IMR-90 (cell line): ENCODE measurements around the gene AGFG1. TPM values are rescaled to one million over a fixed set of nuclear protein-coding genes. Genes with fewer than 3 reads are reported as not detected.

Experiments
- ATAC-seq: fragments of 200-7000 bp; cut with Tn5 transposase; 2 replicates; pipeline ENCODE4 v1.9.1; 2020; ENCODE audit warnings: low read depth, mild to moderate bottlenecking, moderate library complexity
- BruUV-seq: library from RNA; stranded (reverse); fragments of 400-500 nt; replicated peaks from 2 replicates; lab custom pipeline; 2021; lab: Mats Ljungman, UMichigan
- CTCF ChIA-PET: fragments of 300-600 bp; formaldehyde crosslinking; extraction: SDS; loops from one replicate; lab custom pipeline; 2021; ENCODE audit warnings: antibody characterized with exemption; lab: Yijun Ruan, JAX
- POLR2A ChIA-PET: fragments of 300-600 bp; sonication (Branson Sonifier 250); formaldehyde crosslinking; loops from one replicate; lab custom pipeline; 2022; ENCODE audit warnings: antibody characterized with exemption; ENCODE audit not compliant: unreplicated experiment; lab: Charles Lee
- DNase-seq: peaks from one replicate; pipeline ENCODE4 v3.0.0; 2013
- H2AFZ ChIP-seq: replicated peaks from 2 replicates; pipeline ENCODE3; 2013; ENCODE audit warnings: low read length, mild to moderate bottlenecking; ENCODE audit not compliant: poor library complexity
- H2AK5ac ChIP-seq: 2 replicates; pipeline ENCODE4 v1.6.1; 2013; ENCODE audit warnings: low read depth, low read length, inconsistent platforms
- H2AK9ac ChIP-seq: replicated peaks from 2 replicates; pipeline ENCODE3; 2013; ENCODE audit warnings: mild to moderate bottlenecking, low read depth, low read length, moderate library complexity; ENCODE audit not compliant: poor library complexity
- H2BK120ac ChIP-seq: 2 replicates; pipeline ENCODE4 v1.6.1; 2013; ENCODE audit warnings: low read depth, low read length, inconsistent platforms
- H2BK15ac ChIP-seq: 3 replicates; pipeline ENCODE4 v1.6.1; 2013; ENCODE audit warnings: low read depth, low read length, inconsistent platforms
- H2BK20ac ChIP-seq: 2 replicates; pipeline ENCODE4 v1.6.1; 2013; ENCODE audit warnings: low read depth, mild to moderate bottlenecking, inconsistent platforms, low read length, moderate library complexity
- H2BK5ac ChIP-seq: 2 replicates; pipeline ENCODE4 v1.6.1; 2013; ENCODE audit warnings: mild to moderate bottlenecking, low read depth, low read length, inconsistent platforms; ENCODE audit not compliant: poor library complexity, severe bottlenecking
- H3K14ac ChIP-seq: replicated peaks from 2 replicates; pipeline ENCODE4 v1.6.1; 2013; ENCODE audit warnings: low read depth, low read length, inconsistent platforms
- H3K18ac ChIP-seq: 2 replicates; pipeline ENCODE4 v1.6.1; 2013; ENCODE audit warnings: low read depth, low read length, control low read depth
- H3K23ac ChIP-seq: 2 replicates; pipeline ENCODE4 v1.6.1; 2013; ENCODE audit warnings: low read depth, low read length, inconsistent platforms
- H3K27ac ChIP-seq: 2 replicates; pipeline ENCODE4 v1.5.1; 2013; ENCODE audit warnings: mild to moderate bottlenecking, control low read depth, low read length; ENCODE audit not compliant: insufficient read depth
- H3K27me3 ChIP-seq: 2 replicates; pipeline ENCODE4 v1.6.1; 2013; ENCODE audit warnings: low read length; ENCODE audit not compliant: control insufficient read depth, insufficient read depth
- H3K36me3 ChIP-seq: 2 replicates; pipeline ENCODE4 v1.6.1; 2013; ENCODE audit warnings: low read length, mixed read lengths; ENCODE audit not compliant: control insufficient read depth, insufficient read depth
- H3K4ac ChIP-seq: 2 replicates; pipeline ENCODE4 v1.6.1; 2013; ENCODE audit warnings: low read depth, low read length, inconsistent platforms
- H3K4me1 ChIP-seq: 2 replicates; pipeline ENCODE4 v1.6.1; 2013; ENCODE audit warnings: low read length, mixed read lengths; ENCODE audit not compliant: control insufficient read depth, insufficient read depth
- H3K4me2 ChIP-seq: 2 replicates; pipeline ENCODE4 v1.6.1; 2013; ENCODE audit warnings: low read depth, mild to moderate bottlenecking, control low read depth, low read length, moderate library complexity
- H3K4me3 ChIP-seq: 2 replicates; pipeline ENCODE4 v1.5.1; 2013; ENCODE audit warnings: low read depth, mild to moderate bottlenecking, control low read depth, low read length, moderate library complexity; ENCODE audit not compliant: insufficient read depth
- H3K56ac ChIP-seq: 2 replicates; pipeline ENCODE4 v1.6.1; 2013; ENCODE audit warnings: low read length, inconsistent platforms; ENCODE audit not compliant: insufficient read depth; ENCODE audit errors: extremely low read depth
- H3K79me1 ChIP-seq, 2 experiments: 2 replicates each; pipeline ENCODE4 v1.6.1; 2013; ENCODE audit warnings: low read length in 2 of 2, inconsistent platforms in 1 of 2, low read depth in 1 of 2
- H3K9ac ChIP-seq: 2 replicates; pipeline ENCODE4 v1.6.1; 2013; ENCODE audit warnings: low read depth, low read length, control low read depth
- H3K9me1 ChIP-seq: 2 replicates; pipeline ENCODE4 v1.6.1; 2013; ENCODE audit warnings: low read length, inconsistent platforms; ENCODE audit not compliant: insufficient read depth
- H3K9me3 ChIP-seq: 2 replicates; pipeline ENCODE4 v1.6.1; 2013; ENCODE audit warnings: low read length; ENCODE audit not compliant: control insufficient read depth, insufficient read depth
- H4K20me1 ChIP-seq: 2 replicates; pipeline ENCODE4 v1.6.1; 2013; ENCODE audit warnings: low read length, inconsistent platforms; ENCODE audit not compliant: insufficient read depth
- H4K5ac ChIP-seq: 2 replicates; pipeline ENCODE4 v1.6.1; 2013; ENCODE audit warnings: mild to moderate bottlenecking, low read depth, low read length, control low read depth
- H4K8ac ChIP-seq, 2 experiments: 2 replicates each; pipeline ENCODE4 v1.6.1; 2013; ENCODE audit warnings: low read depth in 2 of 2, low read length in 2 of 2, control low read depth in 1 of 2, inconsistent platforms in 1 of 2
- H4K91ac ChIP-seq: 2 replicates; pipeline ENCODE4 v1.6.1; 2013; ENCODE audit warnings: low read depth, low read length, inconsistent platforms; ENCODE audit not compliant: insufficient read depth
- CEBPB ChIP-seq: IDR thresholded peaks from 2 replicates; pipeline ENCODE4 v1.6.1; 2012; ENCODE audit warnings: low read depth, low read length, improper control_type of control experiment
- CHD1 ChIP-seq: IDR thresholded peaks from 2 replicates; pipeline ENCODE4 v1.6.1; 2012; ENCODE audit warnings: low read depth, low read length, improper control_type of control experiment
- CTCF ChIP-seq: conservative IDR thresholded peaks from 2 replicates; pipeline ENCODE4 v1.5.1; 2012; ENCODE audit warnings: mild to moderate bottlenecking, low read depth, low read length, improper control_type of control experiment
- FOS ChIP-seq: fragments of 150-350 bp; IDR thresholded peaks from 2 replicates; pipeline ENCODE4 v1.6.1; 2016; ENCODE audit warnings: low read depth, low read length
- MAZ ChIP-seq: IDR thresholded peaks from 2 replicates; pipeline ENCODE4 v1.6.1; 2012; ENCODE audit warnings: low read depth, mild to moderate bottlenecking, low read length, improper control_type of control experiment, moderate library complexity, borderline replicate concordance
- NFE2L2 ChIP-seq: fragments of 150-350 bp; IDR thresholded peaks from 2 replicates; pipeline ENCODE4 v1.6.1; 2016; ENCODE audit warnings: low read depth, mild to moderate bottlenecking, low read length
- RAD21 ChIP-seq: IDR thresholded peaks from 2 replicates; pipeline ENCODE4 v1.6.1; 2012; ENCODE audit warnings: low read length, improper control_type of control experiment
- RFX5 ChIP-seq: IDR thresholded peaks from 2 replicates; pipeline ENCODE4 v1.8.0; 2012; ENCODE audit warnings: low read depth, mild to moderate bottlenecking, low read length, moderate library complexity
- USF2 ChIP-seq: fragments of 150-350 bp; IDR thresholded peaks from 2 replicates; pipeline ENCODE4 v1.6.1; 2017; ENCODE audit warnings: mild to moderate bottlenecking, antibody characterized with exemption, low read length, low read depth
- WGBS, 2 experiments: methylation state at CpG; one replicate each; pipeline versions ENCODE4 v1.1.5 to v1.1.7; 2013; ENCODE audit warnings: missing lambda C conversion rate in 2 of 2; ENCODE audit not compliant: insufficient read length in 1 of 2; ENCODE audit errors: extremely low coverage in 2 of 2; 5-methylcytosine and 5-hydroxymethylcytosine counted together
- dilution Hi-C: fragments of 300-500 bp; cut with HindIII; formaldehyde crosslinking; loops from one replicate; pipeline ENCODE4 v1.14.3; 2018; ENCODE audit warnings: low sequenced_read_pairs; ENCODE audit not compliant: unreplicated experiment
- in situ Hi-C: fragments of 300-500 bp; cut with MboI; formaldehyde crosslinking; loops from 3 replicates; pipeline ENCODE4 v1.14.3; 2019; ENCODE audit warnings: low sequenced_read_pairs, inconsistent platforms, mixed read lengths
- intact Hi-C: fragments of 100-400 bp; cut with micrococcal nuclease; formaldehyde crosslinking; loops from 2 replicates; pipeline ENCODE4 v1.10.0; 2022
- polyA plus RNA-seq, 3 experiments: library from polyadenylated mRNA; depleted of rRNA; stranded (reverse); fragments of >200 nt; gene quantifications; 2 replicates each; pipeline ENCODE4 v1.2.3, GENCODE V29; 2012; ENCODE audit warnings: low replicate concordance in 1 of 3
- total RNA-seq: library from RNA; depleted of rRNA; stranded (reverse); fragments of >200 nt; gene quantifications from 2 replicates; pipeline ENCODE4 v1.2.3, GENCODE V29; 2012

AGFG1 gene
- total and polyA plus RNA-seq, 2 of the 4 experiments (the other 2 are of a cell fraction) = 58.4 to 126 TPM

- H3K27ac ChIP-seq = no peak overlapping the region
- DNase-seq = no peak
- POLR2A ChIA-PET = no interaction called here
- H3K14ac ChIP-seq = no peak overlapping the region
- H3K4me2 ChIP-seq = no peak overlapping the region
- no peak overlapping the region for H2BK15ac ChIP-seq
- H4K5ac ChIP-seq = no peak overlapping the region
- CTCF ChIA-PET = no interaction called here
- BruUV-seq = no TSS peak
- H2AFZ ChIP-seq = peak overlapping the region; percentile 41
- H3K4ac ChIP-seq = no peak overlapping the region; the same call in 1 of the 2 replicates
- H3K9me1 ChIP-seq = no peaks in the 10 kb centered on the region
- no peak overlapping the region for H2AK9ac ChIP-seq
- no peak for TF ChIP-seq CTCF
- TF ChIP-seq NFE2L2 = no peak
- no peak for TF ChIP-seq CHD1
- TF ChIP-seq MAZ = no peak
- TF ChIP-seq FOS = no peak
- TF ChIP-seq CEBPB = no peak
- TF ChIP-seq USF2 = peak; percentile 13; the same call in 1 of the 2 replicates
- TF ChIP-seq RFX5 = no peak
- TF ChIP-seq RAD21 = no peak
- no peak overlapping the region for H3K18ac ChIP-seq
- no peaks in the 10 kb centered on the region for H3K9me3 ChIP-seq
- no peak overlapping the region for H3K9ac ChIP-seq
- no peaks in the 10 kb centered on the region for H3K79me1 ChIP-seq
- no peak overlapping the region for H3K4me3 ChIP-seq
- H2BK120ac ChIP-seq = no peak overlapping the region
- no peaks in the 10 kb centered on the region for H4K20me1 ChIP-seq
- H3K27me3 ChIP-seq = no peaks in the 10 kb centered on the region
- no peak overlapping the region for H3K56ac ChIP-seq
- intact Hi-C loops = no loop called here
- no peak overlapping the region for H4K8ac ChIP-seq
- H3K23ac ChIP-seq = no peak overlapping the region
- 40% methylated on average over 1 of the region's 5 CpGs; no CpG with 5 or more reads in 1 of the 2 experiments for WGBS, 2 experiments
- no peak overlapping the region for H2BK5ac ChIP-seq
- no peak overlapping the region for H2AK5ac ChIP-seq
- H2BK20ac ChIP-seq = no peak overlapping the region
- ATAC-seq = no peak
- no peak overlapping the region for H4K91ac ChIP-seq
- dilution Hi-C loops = no loop called here
- in situ Hi-C loops = no loop called here
- no peaks in the 10 kb centered on the region for H3K36me3 ChIP-seq
- peaks cover 3% of the 10 kb centered on the region; the same call in 1 of the 2 replicates for H3K4me1 ChIP-seq
These were observed 32.7 kb upstream of the AGFG1 start for GRCh38 chr2:227439214-227439613.
